ENCODE data around the gene KCNIP4. TPM values are rescaled to one million over a fixed set of nuclear protein-coding genes. Genes with fewer than 3 reads are reported as not detected.

Gene KCNIP4
- total and polyA plus RNA-seq, 2 of the 4 experiments (the other 2 are of a cell fraction), result not detected

DNA sequence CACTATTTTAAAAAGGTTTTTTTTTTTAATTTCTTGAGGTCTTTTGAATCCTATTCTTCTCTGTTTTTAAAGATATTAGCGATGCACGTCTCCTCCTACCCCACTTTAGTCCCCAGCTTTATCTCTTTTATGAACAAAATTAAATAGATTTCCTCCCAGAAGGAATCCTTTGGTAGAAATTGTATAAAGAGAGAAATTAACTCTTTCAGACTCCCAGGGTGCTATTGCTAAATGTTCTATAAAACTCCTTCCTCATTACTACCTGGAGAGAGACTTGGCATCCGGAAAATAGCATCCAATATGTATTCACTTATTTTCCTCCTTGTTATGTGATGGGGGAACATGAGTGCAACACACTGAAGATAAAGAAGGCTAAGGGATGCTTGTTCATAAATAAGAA, 1264.8 kb downstream of the KCNIP4 start:
- no CpG with 5 or more reads among the region's 3 CpGs for WGBS, 2 experiments (ENCODE audit: extremely low coverage in 2 of 2, insufficient read length in 1 of 2)
- ChIA-PET CTCF (interaction anchor here (0.7 kb wide), 1 partner anchor 197 kb away, joined by 3 read pairs; no protein-coding TSS in a partner anchor), POLR2A (ENCODE audit: unreplicated experiment) (no interaction called here)
- DNase-seq (no peak), ATAC-seq (ENCODE audit: low read depth) (no peak)
- Histone ChIP-seq H3K79me1 (ENCODE audit: low read depth in 1 of 2, low read length in 2 of 2) (no peaks in the 10 kb centered on the region), H3K4me3 (ENCODE audit: insufficient read depth, low read depth, low read length) (no peak overlapping the region), H3K56ac (ENCODE audit: extremely low read depth, insufficient read depth, low read length) (no peak overlapping the region), H2BK15ac (ENCODE audit: low read depth, low read length) (no peak overlapping the region), H3K14ac (replicated peaks; ENCODE audit: low read depth, low read length) (no peak overlapping the region), H2BK20ac (ENCODE audit: low read depth, low read length) (no peak overlapping the region), H4K5ac (ENCODE audit: low read depth, low read length) (no peak overlapping the region), H4K8ac (ENCODE audit: low read depth in 2 of 2, low read length in 2 of 2) (no peak overlapping the region), H3K9ac (ENCODE audit: low read depth, low read length) (no peak overlapping the region), H3K9me1 (ENCODE audit: insufficient read depth, low read length) (no peaks in the 10 kb centered on the region), H3K27ac (ENCODE audit: insufficient read depth, low read length) (no peak overlapping the region), H3K27me3 (ENCODE audit: control insufficient read depth, insufficient read depth, low read length) (peaks cover 5% of the 10 kb centered on the region), H3K36me3 (ENCODE audit: control insufficient read depth, insufficient read depth, low read length) (no peaks in the 10 kb centered on the region), H3K23ac (ENCODE audit: low read depth, low read length) (no peak overlapping the region), H2BK120ac (ENCODE audit: low read depth, low read length) (no peak overlapping the region), H2AK9ac (replicated peaks; ENCODE audit: low read depth, low read length, poor library complexity) (no peak overlapping the region), H4K91ac (ENCODE audit: insufficient read depth, low read depth, low read length) (no peak overlapping the region), H2AFZ (replicated peaks; ENCODE audit: low read length, poor library complexity) (no peak overlapping the region), H2AK5ac (ENCODE audit: low read depth, low read length) (no peak overlapping the region), H3K4me2 (ENCODE audit: low read depth, low read length) (no peak overlapping the region), H2BK5ac (ENCODE audit: low read depth, low read length, poor library complexity, severe bottlenecking) (no peak overlapping the region), H3K9me3 (ENCODE audit: control insufficient read depth, insufficient read depth, low read length) (no peaks in the 10 kb centered on the region), H3K18ac (ENCODE audit: low read depth, low read length) (no peak overlapping the region), H3K4ac (ENCODE audit: low read depth, low read length) (no peak overlapping the region), H4K20me1 (ENCODE audit: insufficient read depth, low read length) (no peaks in the 10 kb centered on the region), H3K4me1 (ENCODE audit: control insufficient read depth, insufficient read depth, low read length) (no peaks in the 10 kb centered on the region)
- no TSS peak for BruUV-seq (replicated peaks)
- TF ChIP-seq CHD1 (IDR thresholded peaks at IDR 0.05; ENCODE audit: low read depth, low read length) (no peak), RCOR1 (IDR thresholded peaks at IDR 0.05; ENCODE audit: insufficient replicate concordance, low read length) (no peak), FOS (IDR thresholded peaks at IDR 0.05; ENCODE audit: low read depth, low read length) (no peak), POLR2A (IDR thresholded peaks at IDR 0.05; ENCODE audit: low read depth, low read length) (no peak), BHLHE40 (IDR thresholded peaks at IDR 0.05; ENCODE audit: low read depth, low read length) (no peak), SMC3 (IDR thresholded peaks at IDR 0.05; ENCODE audit: low read depth, low read length) (no peak), MAZ (IDR thresholded peaks at IDR 0.05; ENCODE audit: borderline replicate concordance, low read depth, low read length) (no peak), RFX5 (IDR thresholded peaks at IDR 0.05; ENCODE audit: low read depth, low read length) (no peak), MXI1 (IDR thresholded peaks at IDR 0.05; ENCODE audit: borderline replicate concordance, low read depth, low read length) (no peak), RAD21 (IDR thresholded peaks at IDR 0.05; ENCODE audit: low read length) (no peak)
- TF ChIP-seq, protein P1, sequence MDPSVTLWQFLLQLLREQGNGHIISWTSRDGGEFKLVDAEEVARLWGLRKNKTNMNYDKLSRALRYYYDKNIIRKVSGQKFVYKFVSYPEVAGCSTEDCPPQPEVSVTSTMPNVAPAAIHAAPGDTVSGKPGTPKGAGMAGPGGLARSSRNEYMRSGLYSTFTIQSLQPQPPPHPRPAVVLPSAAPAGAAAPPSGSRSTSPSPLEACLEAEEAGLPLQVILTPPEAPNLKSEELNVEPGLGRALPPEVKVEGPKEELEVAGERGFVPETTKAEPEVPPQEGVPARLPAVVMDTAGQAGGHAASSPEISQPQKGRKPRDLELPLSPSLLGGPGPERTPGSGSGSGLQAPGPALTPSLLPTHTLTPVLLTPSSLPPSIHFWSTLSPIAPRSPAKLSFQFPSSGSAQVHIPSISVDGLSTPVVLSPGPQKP (IDR thresholded peaks at IDR 0.05; ENCODE audit: borderline replicate concordance, low read depth, low read length), result no peak
- TF ChIP-seq, protein P2, sequence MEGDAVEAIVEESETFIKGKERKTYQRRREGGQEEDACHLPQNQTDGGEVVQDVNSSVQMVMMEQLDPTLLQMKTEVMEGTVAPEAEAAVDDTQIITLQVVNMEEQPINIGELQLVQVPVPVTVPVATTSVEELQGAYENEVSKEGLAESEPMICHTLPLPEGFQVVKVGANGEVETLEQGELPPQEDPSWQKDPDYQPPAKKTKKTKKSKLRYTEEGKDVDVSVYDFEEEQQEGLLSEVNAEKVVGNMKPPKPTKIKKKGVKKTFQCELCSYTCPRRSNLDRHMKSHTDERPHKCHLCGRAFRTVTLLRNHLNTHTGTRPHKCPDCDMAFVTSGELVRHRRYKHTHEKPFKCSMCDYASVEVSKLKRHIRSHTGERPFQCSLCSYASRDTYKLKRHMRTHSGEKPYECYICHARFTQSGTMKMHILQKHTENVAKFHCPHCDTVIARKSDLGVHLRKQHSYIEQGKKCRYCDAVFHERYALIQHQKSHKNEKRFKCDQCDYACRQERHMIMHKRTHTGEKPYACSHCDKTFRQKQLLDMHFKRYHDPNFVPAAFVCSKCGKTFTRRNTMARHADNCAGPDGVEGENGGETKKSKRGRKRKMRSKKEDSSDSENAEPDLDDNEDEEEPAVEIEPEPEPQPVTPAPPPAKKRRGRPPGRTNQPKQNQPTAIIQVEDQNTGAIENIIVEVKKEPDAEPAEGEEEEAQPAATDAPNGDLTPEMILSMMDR (conservative IDR thresholded peaks at IDR 0.05; ENCODE audit: low read depth, low read length), result no peak
- TF ChIP-seq, protein P3, sequence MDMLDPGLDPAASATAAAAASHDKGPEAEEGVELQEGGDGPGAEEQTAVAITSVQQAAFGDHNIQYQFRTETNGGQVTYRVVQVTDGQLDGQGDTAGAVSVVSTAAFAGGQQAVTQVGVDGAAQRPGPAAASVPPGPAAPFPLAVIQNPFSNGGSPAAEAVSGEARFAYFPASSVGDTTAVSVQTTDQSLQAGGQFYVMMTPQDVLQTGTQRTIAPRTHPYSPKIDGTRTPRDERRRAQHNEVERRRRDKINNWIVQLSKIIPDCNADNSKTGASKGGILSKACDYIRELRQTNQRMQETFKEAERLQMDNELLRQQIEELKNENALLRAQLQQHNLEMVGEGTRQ (IDR thresholded peaks at IDR 0.05; ENCODE audit: low read depth, low read length), result no peak
- in situ Hi-C loops (cut with MboI; ENCODE audit: low sequenced_read_pairs), result loop anchor here (10.0 kb wide), 3 partner anchors 139 to 1999 kb away; no protein-coding TSS in a partner anchor
- intact Hi-C loops (cut with micrococcal nuclease), result loop anchor here (2.0 kb wide), 5 partner anchors 139 to 1997 kb away; no protein-coding TSS in a partner anchor
- dilution Hi-C loops (cut with HindIII; ENCODE audit: low sequenced_read_pairs, unreplicated experiment), result no loop called here
